Measurements from ENCODE around the gene ARMC7.

DNA sequence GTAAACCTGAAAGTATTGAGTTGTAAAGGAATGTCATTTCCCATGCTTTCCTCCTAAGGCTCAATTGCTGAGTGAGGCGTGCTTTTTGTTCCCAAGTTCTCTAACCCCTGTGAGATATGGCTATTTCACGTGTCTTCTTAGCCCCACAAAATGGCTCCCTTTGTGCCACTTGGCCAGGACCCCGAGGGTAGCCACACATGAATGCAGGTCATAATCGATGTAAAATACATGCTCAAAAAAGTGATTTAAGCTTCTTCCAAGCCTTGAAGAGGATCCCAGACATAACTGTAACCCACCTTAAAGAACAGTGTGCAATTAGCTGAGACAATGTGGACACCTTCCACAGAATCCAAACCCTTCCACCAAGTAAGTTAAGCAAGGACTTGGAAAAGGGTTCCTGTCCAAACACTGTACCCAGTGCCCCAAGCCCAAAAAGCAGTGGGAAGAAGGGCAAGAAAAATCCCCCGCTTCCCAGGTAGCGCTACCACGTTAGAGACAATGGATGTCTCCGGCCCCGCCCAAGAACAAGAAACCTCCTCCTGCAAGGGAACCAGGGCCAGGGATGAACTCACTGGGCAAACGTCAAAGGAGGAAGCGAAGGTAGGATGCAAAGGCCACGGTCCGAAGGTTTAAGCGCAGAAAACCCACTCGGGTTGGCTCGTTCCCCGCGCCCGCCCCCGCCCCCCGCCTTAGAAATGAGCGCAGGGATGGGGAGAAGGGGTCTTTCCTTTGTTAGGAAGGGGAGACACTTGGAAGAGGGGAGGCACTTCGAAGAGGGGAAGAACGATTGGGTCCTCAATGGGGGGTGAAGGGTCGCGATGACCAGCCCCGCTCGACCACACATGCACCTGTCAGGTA is 43.4 kb downstream of the ARMC7 start:
- TF ChIP-seq, protein P1, sequence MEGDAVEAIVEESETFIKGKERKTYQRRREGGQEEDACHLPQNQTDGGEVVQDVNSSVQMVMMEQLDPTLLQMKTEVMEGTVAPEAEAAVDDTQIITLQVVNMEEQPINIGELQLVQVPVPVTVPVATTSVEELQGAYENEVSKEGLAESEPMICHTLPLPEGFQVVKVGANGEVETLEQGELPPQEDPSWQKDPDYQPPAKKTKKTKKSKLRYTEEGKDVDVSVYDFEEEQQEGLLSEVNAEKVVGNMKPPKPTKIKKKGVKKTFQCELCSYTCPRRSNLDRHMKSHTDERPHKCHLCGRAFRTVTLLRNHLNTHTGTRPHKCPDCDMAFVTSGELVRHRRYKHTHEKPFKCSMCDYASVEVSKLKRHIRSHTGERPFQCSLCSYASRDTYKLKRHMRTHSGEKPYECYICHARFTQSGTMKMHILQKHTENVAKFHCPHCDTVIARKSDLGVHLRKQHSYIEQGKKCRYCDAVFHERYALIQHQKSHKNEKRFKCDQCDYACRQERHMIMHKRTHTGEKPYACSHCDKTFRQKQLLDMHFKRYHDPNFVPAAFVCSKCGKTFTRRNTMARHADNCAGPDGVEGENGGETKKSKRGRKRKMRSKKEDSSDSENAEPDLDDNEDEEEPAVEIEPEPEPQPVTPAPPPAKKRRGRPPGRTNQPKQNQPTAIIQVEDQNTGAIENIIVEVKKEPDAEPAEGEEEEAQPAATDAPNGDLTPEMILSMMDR (IDR thresholded peaks at IDR 0.05), result no peak
- TF ChIP-seq POLR2A (IDR thresholded peaks at IDR 0.05), result no peak

Data from testis (tissue), 2 donors.